Liver (tissue), 9 donors: ENCODE results near the gene KNDC1. TPM values are rescaled to one million over a fixed set of nuclear protein-coding genes. Genes with fewer than 3 reads are reported as not detected.

ENCODE experiments used
- DNase-seq: peaks from one replicate; pipeline ENCODE4 v3.0.0-alpha.2; 2017; ENCODE audit warnings: low spot score
- H3K27ac ChIP-seq, 2 donors: one replicate each; pipeline ENCODE4 v1.7.0; 2013; ENCODE audit warnings: inconsistent platforms in 2 of 2, low read length in 2 of 2, control low read depth in 1 of 2, low read depth in 1 of 2, mild to moderate bottlenecking in 1 of 2
- H3K27me3 ChIP-seq, 4 donors: one replicate each; pipeline versions ENCODE4 v1.6.1 to v1.7.0; 2013; ENCODE audit warnings: low read length in 3 of 4, inconsistent platforms in 1 of 4, mild to moderate bottlenecking in 1 of 4, moderate library complexity in 1 of 4; ENCODE audit not compliant: control insufficient read depth in 4 of 4, insufficient read depth in 4 of 4
- H3K36me3 ChIP-seq, 4 donors: one replicate each; pipeline versions ENCODE4 v1.6.1 to v1.7.0; 2013; ENCODE audit warnings: low read length in 3 of 4, mild to moderate bottlenecking in 3 of 4, low read depth in 1 of 4, moderate library complexity in 1 of 4; ENCODE audit not compliant: control insufficient read depth in 4 of 4, insufficient read depth in 3 of 4
- H3K4me1 ChIP-seq, 4 donors: one replicate each; pipeline versions ENCODE4 v1.6.1 to v1.7.0; 2013; ENCODE audit warnings: low read length in 3 of 4, mild to moderate bottlenecking in 3 of 4, moderate library complexity in 1 of 4; ENCODE audit not compliant: control insufficient read depth in 4 of 4, insufficient read depth in 4 of 4
- H3K4me3 ChIP-seq, 3 donors: one replicate each; pipeline versions ENCODE4 v1.6.1 to v1.7.0; 2013; ENCODE audit warnings: low read length in 3 of 3, control low read depth in 1 of 3, low read depth in 1 of 3, mild to moderate bottlenecking in 1 of 3
- H3K9ac ChIP-seq, 2 donors: one replicate each; pipeline ENCODE4 v1.7.0; 2013; ENCODE audit warnings: low read length in 2 of 2, mild to moderate bottlenecking in 2 of 2, moderate library complexity in 2 of 2, control low read depth in 1 of 2, low read depth in 1 of 2
- H3K9me3 ChIP-seq, 4 donors: one replicate each; pipeline versions ENCODE4 v1.6.1 to v1.7.0; 2013; ENCODE audit warnings: low read length in 3 of 4; ENCODE audit not compliant: control insufficient read depth in 4 of 4
- ATF3 ChIP-seq: IDR thresholded peaks from 2 replicates; pipeline ENCODE4 v1.6.1; 2016; ENCODE audit warnings: antibody characterized with exemption
- CTCF ChIP-seq: fragments of 150-350 bp; IDR thresholded peaks from 2 replicates; pipeline ENCODE4 v1.5.1; 2017; ENCODE audit warnings: improper control_type of control experiment, low read depth, low read length; ENCODE audit not compliant: missing input control
- EGR1 ChIP-seq, 2 donors: IDR thresholded peaks; 2 replicates each; pipeline ENCODE4 v1.6.1; 2016 to 2018; ENCODE audit warnings: antibody characterized with exemption in 2 of 2, low read depth in 2 of 2
- FOXA1 ChIP-seq: IDR thresholded peaks from 2 replicates; pipeline ENCODE4 v1.6.1; 2016; ENCODE audit warnings: antibody characterized with exemption
- FOXA2 ChIP-seq: IDR thresholded peaks from 2 replicates; pipeline ENCODE4 v1.6.1; 2016; ENCODE audit warnings: antibody characterized with exemption
- GABPA ChIP-seq, 2 donors: IDR thresholded peaks in 1 of 2; conservative IDR thresholded peaks in 1 of 2; 2 replicates each; pipeline ENCODE4 v1.6.1; 2016; ENCODE audit warnings: antibody characterized with exemption in 2 of 2, mild to moderate bottlenecking in 1 of 2, moderate library complexity in 1 of 2
- HNF4A ChIP-seq, 2 donors: conservative IDR thresholded peaks; 2 replicates each; pipeline ENCODE4 v1.6.1; 2016; ENCODE audit warnings: antibody characterized with exemption in 2 of 2, mild to moderate bottlenecking in 2 of 2
- HNF4G ChIP-seq: IDR thresholded peaks from 2 replicates; pipeline ENCODE4 v1.6.1; 2016; ENCODE audit warnings: antibody characterized with exemption
- JUND ChIP-seq, 2 donors: IDR thresholded peaks; 2 replicates each; pipeline ENCODE4 v1.6.1; 2016; ENCODE audit warnings: antibody characterized with exemption in 2 of 2
- MAX ChIP-seq: IDR thresholded peaks from 2 replicates; pipeline ENCODE4 v1.6.1; 2016; ENCODE audit warnings: antibody characterized with exemption
- NR2F2 ChIP-seq: IDR thresholded peaks from 2 replicates; pipeline ENCODE4 v1.6.1; 2016; ENCODE audit warnings: antibody characterized with exemption
- RAD21 ChIP-seq, 2 donors: IDR thresholded peaks; 2 replicates each; pipeline ENCODE4 v1.6.1; 2016; ENCODE audit warnings: antibody characterized with exemption in 2 of 2, mild to moderate bottlenecking in 2 of 2
- REST ChIP-seq: IDR thresholded peaks from 2 replicates; pipeline ENCODE4 v1.6.1; 2016; ENCODE audit warnings: antibody characterized with exemption, mild to moderate bottlenecking
- SP1 ChIP-seq: IDR thresholded peaks from 2 replicates; pipeline ENCODE4 v1.6.1; 2018; ENCODE audit warnings: antibody characterized with exemption, mild to moderate bottlenecking
- TAF1 ChIP-seq: conservative IDR thresholded peaks from 2 replicates; pipeline ENCODE4 v1.6.1; 2016; ENCODE audit warnings: antibody characterized with exemption, mild to moderate bottlenecking
- YY1 ChIP-seq: IDR thresholded peaks from 2 replicates; pipeline ENCODE4 v1.6.1; 2016; ENCODE audit warnings: antibody characterized with exemption, mild to moderate bottlenecking
- ZBTB33 ChIP-seq: IDR thresholded peaks from 2 replicates; pipeline ENCODE4 v1.6.1; 2016; ENCODE audit warnings: antibody characterized with exemption
- WGBS: extraction: QIAGEN DNeasy Blood & Tissue Kit; methylation state at CpG from one replicate; pipeline ENCODE4 v1.1.7; 2013; 5-methylcytosine and 5-hydroxymethylcytosine counted together
- polyA plus RNA-seq, 2 donors: library from polyadenylated mRNA; stranded (reverse) in 1 of 2; unstranded in 1 of 2; fragments of 200-250 nt in 1 of 2; fragments of >200 nt in 1 of 2; fragmentation: Nextera tagmentation in 1 of 2; extraction: Ambion mirVana in 1 of 2; gene quantifications; one replicate each; pipeline versions ENCODE4 v1.2.1 to v1.2.3, GENCODE V29; 2013 to 2015
- total RNA-seq, 2 donors: library from RNA; depleted of rRNA; stranded (reverse); fragments of >200 nt; gene quantifications; one replicate each; pipeline ENCODE4 v1.2.3, GENCODE V29; 2014
- donor health status: healthy.
- donor health status: healthy.
- donor health status: healthy.
- donor health status: healthy.
- donor health status: healthy.

Gene KNDC1
- total and polyA plus RNA-seq, 4 donors, result 0.53 to 12.9 (median 4.3) TPM

GRCh38 chr10:133165556-133166503 is 5.8 kb downstream of the KNDC1 start:
- Histone ChIP-seq H3K27ac (no peak overlapping the region), H3K4me1 (peaks cover 0 to 27% (median 19%) of the 10 kb centered on the region in 4 donors), H3K9ac (no peak overlapping the region), H3K36me3 (peaks cover 0 to 8% (median 0%) of the 10 kb centered on the region in 4 donors), H3K27me3 (no peaks in the 10 kb centered on the region), H3K4me3 (no peak overlapping the region), H3K9me3 (no peaks in the 10 kb centered on the region)
- WGBS, result 88% methylated on average over 40 of the region's 40 CpGs
- TF ChIP-seq ATF3 (no peak), GABPA (IDR thresholded peaks at IDR 0.05 in 1 of 2, conservative IDR thresholded peaks at IDR 0.05 in 1 of 2) (no peak), MAX (no peak), EGR1 (IDR thresholded peaks at IDR 0.05; ENCODE audit: low read depth in 2 of 2) (no peak), TAF1 (no peak), HNF4A (conservative IDR thresholded peaks at IDR 0.05) (no peak), SP1 (no peak), JUND (IDR thresholded peaks at IDR 0.05) (no peak), NR2F2 (no peak), CTCF (no peak), FOXA2 (no peak), ZBTB33 (no peak), RAD21 (IDR thresholded peaks at IDR 0.05) (no peak), FOXA1 (no peak)
- DNase-seq, result no peak

- WGBS, result 95% methylated on average over 11 of the region's 11 CpGs
- TF ChIP-seq JUND (IDR thresholded peaks at IDR 0.05), result no peak
- TF ChIP-seq CTCF, result no peak
- TF ChIP-seq RAD21 (IDR thresholded peaks at IDR 0.05), result no peak
- no peak for TF ChIP-seq YY1
- no peak for TF ChIP-seq GABPA (IDR thresholded peaks at IDR 0.05 in 1 of 2, conservative IDR thresholded peaks at IDR 0.05 in 1 of 2)
- TF ChIP-seq ZBTB33, result no peak
- no peak for TF ChIP-seq REST
- no peak for TF ChIP-seq HNF4G
- no peak for TF ChIP-seq MAX
- TF ChIP-seq ATF3, result no peak
- no peak overlapping the region for H3K9ac ChIP-seq
- peaks cover 0 to 8% (median 0%) of the 10 kb centered on the region in 4 donors for H3K36me3 ChIP-seq
- H3K27me3 ChIP-seq, result no peaks in the 10 kb centered on the region
- no peak for DNase-seq
- H3K4me3 ChIP-seq, result no peak overlapping the region
- H3K27ac ChIP-seq, result no peak overlapping the region
- peaks cover 0 to 22% (median 17%) of the 10 kb centered on the region in 4 donors for H3K4me1 ChIP-seq
- H3K9me3 ChIP-seq, result no peaks in the 10 kb centered on the region
These were observed 6.4 kb downstream of the KNDC1 start for GRCh38 chr10:133166504-133166827.
